Heart left ventricle (tissue), 16 donors: ENCODE measurements around the gene IMMP2L. TPM values are rescaled to one million over a fixed set of nuclear protein-coding genes. Genes with fewer than 3 reads are reported as not detected.

Experiments
- ATAC-seq, 4 donors: fragments of 200-7000 bp; cut with Tn5 transposase; one replicate each; pipeline ENCODE4 v1.9.1; 2020 to 2022; ENCODE audit warnings: moderate library complexity in 4 of 4, mild to moderate bottlenecking in 3 of 4, moderate number of reproducible peaks in 1 of 4
- DNase-seq, 5 donors: peaks; one replicate each; pipeline ENCODE4 v3.0.0-alpha.2; 2020
- H3K27ac ChIP-seq, 12 donors: fragments of 200-600 bp; sonication (generic) in 4 of 12; one replicate each; pipeline versions ENCODE4 v1.5.0 to v1.8.0; 2016 to 2022; ENCODE audit warnings: mild to moderate bottlenecking in 2 of 12
- H3K27me3 ChIP-seq, 9 donors: fragments of 200-600 bp; sonication (generic) in 2 of 9; one replicate each; pipeline versions ENCODE4 v1.5.1 to v1.8.0; 2016 to 2022; ENCODE audit warnings: mild to moderate bottlenecking in 3 of 9
- H3K36me3 ChIP-seq, 9 donors: fragments of 200-600 bp; sonication (generic) in 2 of 9; one replicate each; pipeline versions ENCODE4 v1.5.0 to v1.8.0; 2018 to 2022; ENCODE audit warnings: mild to moderate bottlenecking in 2 of 9
- H3K4me1 ChIP-seq, 12 donors: fragments of 200-600 bp; sonication (generic) in 4 of 12; one replicate each; pipeline versions ENCODE4 v1.5.0 to v1.8.0; 2016 to 2022; ENCODE audit warnings: mild to moderate bottlenecking in 3 of 12
- H3K4me3 ChIP-seq, 12 donors: fragments of 200-600 bp; sonication (generic) in 4 of 12; one replicate each; pipeline versions ENCODE4 v1.5.0 to v1.8.0; 2017 to 2022; ENCODE audit warnings: mild to moderate bottlenecking in 9 of 12, moderate library complexity in 4 of 12
- H3K9me3 ChIP-seq, 12 donors: fragments of 200-600 bp; sonication (generic) in 4 of 12; one replicate each; pipeline versions ENCODE4 v1.5.0 to v1.8.0; 2016 to 2022; ENCODE audit warnings: mild to moderate bottlenecking in 1 of 12
- POLR2A ChIP-seq, 2 donors: fragments of 450-650 bp; IDR thresholded peaks; one replicate each; pipeline ENCODE4 v1.6.1; 2017; ENCODE audit warnings: antibody characterized with exemption in 2 of 2, mild to moderate bottlenecking in 2 of 2, moderate library complexity in 2 of 2
- WGBS, 4 donors: extraction: QIAGEN DNeasy Blood & Tissue Kit in 2 of 4; methylation state at CpG; one replicate each; pipeline versions ENCODE4 v1.1.5 to v1.1.7; 2013 to 2018; 5-methylcytosine and 5-hydroxymethylcytosine counted together
- intact Hi-C, 10 donors: fragments of 100-400 bp; cut with DNase I; formaldehyde crosslinking; loops; one replicate each; pipeline versions ENCODE4 v1.11.1 to v1.14.2; 2022
- polyA plus RNA-seq, 2 donors: library from polyadenylated mRNA; stranded (reverse); fragments of 200-250 nt; gene quantifications; one replicate each; pipeline ENCODE4 v1.2.3, GENCODE V29; 2013
- total RNA-seq, 9 donors: library from RNA; depleted of rRNA in 2 of 9; stranded (reverse); fragments of >200 nt in 2 of 9; fragmentation: NEBNext Ultra II Directional in 3 of 9; extraction: Animal tissue kit (Norgen Biotek cat#: 25700) in 3 of 9; gene quantifications; one replicate each; pipeline versions ENCODE4 v1.1.0 to v1.2.4, GENCODE V29; 2016 to 2023
- TF ChIP-seq, protein P1 (sequence below), 12 donors: fragments of 200-600 bp; sonication (generic) in 4 of 12; IDR thresholded peaks; one replicate each; pipeline versions ENCODE4 v1.5.0 to v1.8.0; 2018 to 2022; ENCODE audit warnings: antibody characterized with exemption in 12 of 12, mild to moderate bottlenecking in 5 of 12
- donor health status: ischemic (EF 13 %, LVEDD 7.1; RV severe dilation, severe dysfunction).
- donor health status: healthy with polysubstance abuse.
- donor health status: DM: no; HTN: yes; CAD: no.
- donor health status: DM: no; HTN: no; CAD: no.
- donor health status: ischemic (EF 25% LVEDD 6.9; RV normal size, moderate dysfunction).
- donor health status: ischemic (EF 25% LVEDD 5.7; RV mildly dilated, moderate dysfunction).
- donor health status: healthy.
- donor health status: DM: yes; HTN: yes; CAD: no.
- donor health status: ischemic (EF 35%, LVEDD 5.7; RV mildly dilated, moderate dysfunction).
- donor health status: nonischemic (EF 11% LVEDD 7.7; RV severe dilation, severe dysfunction).
- donor health status: DM: yes; HTN: yes; CAD: no.
- donor health status: PGD.
- donor health status: ischemic (EF 29% LVEDD 5.4; RV normal size, mild dysfunction).
- donor health status: nonischemic (EF 23%, LVEDD 6.1; RV moderate dilation, normal function).

IMMP2L gene
- total and polyA plus RNA-seq, 11 donors: 5.1 to 17.2 (median 15.9) TPM

DNA sequence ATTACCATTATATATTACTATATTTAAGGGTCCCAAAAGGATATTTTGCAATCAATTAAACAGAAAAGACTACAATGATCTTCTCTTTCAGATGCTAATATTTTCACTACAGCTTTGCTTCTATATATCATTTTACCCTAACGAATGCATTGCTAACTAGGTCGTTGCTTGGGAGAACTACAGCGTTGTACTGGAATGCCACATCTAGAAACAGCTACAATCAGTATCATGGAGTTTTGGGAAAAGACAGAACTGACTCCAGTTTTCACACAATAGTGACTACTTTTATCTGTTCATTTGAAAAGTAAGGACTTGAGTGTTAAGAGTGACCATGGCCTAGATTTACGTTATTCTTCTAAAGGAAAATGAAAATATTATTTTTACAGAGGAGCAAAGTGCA, 432.9 kb downstream of the IMMP2L start:
- TF ChIP-seq, protein P1, sequence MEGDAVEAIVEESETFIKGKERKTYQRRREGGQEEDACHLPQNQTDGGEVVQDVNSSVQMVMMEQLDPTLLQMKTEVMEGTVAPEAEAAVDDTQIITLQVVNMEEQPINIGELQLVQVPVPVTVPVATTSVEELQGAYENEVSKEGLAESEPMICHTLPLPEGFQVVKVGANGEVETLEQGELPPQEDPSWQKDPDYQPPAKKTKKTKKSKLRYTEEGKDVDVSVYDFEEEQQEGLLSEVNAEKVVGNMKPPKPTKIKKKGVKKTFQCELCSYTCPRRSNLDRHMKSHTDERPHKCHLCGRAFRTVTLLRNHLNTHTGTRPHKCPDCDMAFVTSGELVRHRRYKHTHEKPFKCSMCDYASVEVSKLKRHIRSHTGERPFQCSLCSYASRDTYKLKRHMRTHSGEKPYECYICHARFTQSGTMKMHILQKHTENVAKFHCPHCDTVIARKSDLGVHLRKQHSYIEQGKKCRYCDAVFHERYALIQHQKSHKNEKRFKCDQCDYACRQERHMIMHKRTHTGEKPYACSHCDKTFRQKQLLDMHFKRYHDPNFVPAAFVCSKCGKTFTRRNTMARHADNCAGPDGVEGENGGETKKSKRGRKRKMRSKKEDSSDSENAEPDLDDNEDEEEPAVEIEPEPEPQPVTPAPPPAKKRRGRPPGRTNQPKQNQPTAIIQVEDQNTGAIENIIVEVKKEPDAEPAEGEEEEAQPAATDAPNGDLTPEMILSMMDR (IDR thresholded peaks at IDR 0.05): no peak
- TF ChIP-seq POLR2A (IDR thresholded peaks at IDR 0.05): no peak
- Histone ChIP-seq H3K36me3 (no peaks in the 10 kb centered on the region), H3K27me3 (no peaks in the 10 kb centered on the region), H3K4me1 (no peaks in the 10 kb centered on the region), H3K27ac (no peak overlapping the region), H3K4me3 (no peak overlapping the region), H3K9me3 (no peaks in the 10 kb centered on the region)
- no peak for DNase-seq
- intact Hi-C loops: no loop called here
- no peak for ATAC-seq
- WGBS, 4 donors: 92 to 94% (median 93%) methylated on average over 4 of the region's 4 CpGs

DNA sequence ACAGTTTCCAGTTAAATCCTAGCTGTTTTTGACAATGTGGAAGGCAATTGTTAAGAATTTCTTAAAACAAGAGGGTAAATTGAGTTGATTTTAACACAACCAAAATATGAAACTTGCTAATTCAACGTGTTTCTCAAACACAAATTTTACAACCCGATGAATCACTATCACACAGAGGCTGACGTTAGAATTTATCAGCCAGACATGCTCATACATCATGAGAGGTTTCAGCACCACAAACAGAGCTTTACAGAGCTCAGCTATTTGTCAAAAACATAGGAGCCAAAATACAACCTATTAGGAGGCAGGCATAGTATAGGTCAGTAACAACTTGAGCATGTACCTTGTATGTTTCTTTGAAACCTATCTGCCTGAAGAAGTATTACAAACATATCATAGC, 435.3 kb downstream of the IMMP2L start:
- DNase-seq (no peak), ATAC-seq (no peak)
- TF ChIP-seq, protein P1 (IDR thresholded peaks at IDR 0.05): no peak
- no peak for TF ChIP-seq POLR2A (IDR thresholded peaks at IDR 0.05)
- WGBS, 4 donors: 16 to 27% (median 23%) methylated on average over 3 of the region's 3 CpGs
- no peaks in the 10 kb centered on the region for H3K4me1 ChIP-seq
- intact Hi-C loops: no loop called here
- H3K27me3 ChIP-seq: no peaks in the 10 kb centered on the region
- H3K36me3 ChIP-seq: no peaks in the 10 kb centered on the region
- no peak overlapping the region for H3K27ac ChIP-seq
- H3K9me3 ChIP-seq: no peaks in the 10 kb centered on the region
- no peak overlapping the region for H3K4me3 ChIP-seq

DNA sequence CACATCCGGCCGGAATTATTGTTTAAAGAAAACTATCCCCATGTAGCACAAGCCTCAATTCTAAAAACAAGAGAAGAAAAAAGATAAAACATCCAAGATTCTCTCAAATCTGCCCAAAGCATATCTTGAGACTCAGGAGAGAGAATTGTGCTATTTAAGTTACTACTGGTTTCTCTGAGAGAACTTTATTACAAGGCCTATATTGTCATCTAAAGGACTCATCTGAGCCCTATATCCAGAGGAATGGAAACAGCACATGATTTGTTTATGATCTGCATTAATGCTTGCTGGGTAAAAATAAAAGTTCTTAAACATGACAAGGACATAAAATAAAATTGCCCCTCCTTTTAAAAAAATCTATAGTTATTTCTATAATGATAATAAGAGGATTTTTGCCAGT, 446.3 kb downstream of the IMMP2L start:
- H3K27ac ChIP-seq: no peak overlapping the region
- TF ChIP-seq POLR2A (IDR thresholded peaks at IDR 0.05): no peak
- TF ChIP-seq, protein P1 (IDR thresholded peaks at IDR 0.05): no peak
- no peaks in the 10 kb centered on the region for H3K9me3 ChIP-seq
- DNase-seq (no peak), ATAC-seq (no peak)
- H3K36me3 ChIP-seq: no peaks in the 10 kb centered on the region
- no peaks in the 10 kb centered on the region for H3K27me3 ChIP-seq
- no peak overlapping the region for H3K4me3 ChIP-seq
- peaks cover 0 to 20% (median 1%) of the 10 kb centered on the region in 12 donors for H3K4me1 ChIP-seq
- 93 to 98% (median 95%) methylated on average over 2 of the region's 2 CpGs for WGBS, 4 donors
- intact Hi-C loops: no loop called here

DNA sequence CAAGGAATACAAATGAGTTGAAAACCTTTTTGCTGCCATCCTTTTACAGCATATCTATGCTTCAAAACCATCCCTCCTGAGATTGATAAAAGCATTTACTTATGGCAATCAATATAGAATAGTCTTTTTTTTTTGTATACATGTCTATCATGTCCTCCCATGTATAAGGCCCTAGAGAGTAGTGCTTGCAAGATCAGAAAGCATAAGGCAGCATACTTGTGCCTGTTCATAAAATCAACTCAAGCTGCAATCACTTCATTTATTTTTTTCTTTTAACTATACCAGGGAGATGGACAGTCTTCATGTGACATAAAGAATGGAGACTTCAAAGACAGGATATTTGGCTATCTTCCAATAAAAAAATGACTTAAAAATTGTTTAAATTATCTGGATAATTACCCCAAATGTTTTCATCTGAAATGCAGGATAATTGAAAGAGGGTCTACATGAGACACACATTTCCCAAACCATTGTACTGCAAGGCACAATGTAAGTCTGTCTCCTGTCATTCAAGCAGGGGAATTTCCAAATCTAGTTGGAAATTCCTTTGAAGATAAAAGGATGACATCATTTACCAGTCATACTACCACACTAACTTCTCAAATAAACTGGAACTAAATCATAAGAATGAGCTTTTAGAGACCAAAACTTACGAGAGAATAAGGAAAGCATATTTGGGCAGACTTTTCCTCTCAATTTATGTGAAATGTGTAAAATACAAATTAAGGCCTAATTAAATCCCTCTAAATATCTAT, 448.9 kb downstream of the IMMP2L start:
- Histone ChIP-seq H3K4me1 (peaks cover 0 to 24% (median 1%) of the 10 kb centered on the region in 12 donors), H3K36me3 (no peaks in the 10 kb centered on the region), H3K4me3 (no peak overlapping the region), H3K27me3 (no peaks in the 10 kb centered on the region), H3K9me3 (no peaks in the 10 kb centered on the region), H3K27ac (no peak overlapping the region)
- intact Hi-C loops: no loop called here
- DNase-seq: no peak
- no peak for ATAC-seq
- TF ChIP-seq, protein P1 (IDR thresholded peaks at IDR 0.05): no peak
- no peak for TF ChIP-seq POLR2A (IDR thresholded peaks at IDR 0.05)
- 42 to 62% (median 47%) methylated on average over 1 of the region's 1 CpG for WGBS, 4 donors
